Cardiac muscle cell (in vitro differentiated cells and primary cell): ENCODE results near the gene ZNF132. TPM values are rescaled to one million over a fixed set of nuclear protein-coding genes. Genes with fewer than 3 reads are reported as not detected.
"Not testable (repeated sequence)": the region's sequence is repeated elsewhere in the genome, so short reads cannot be mapped to it uniquely, and the experiment has no call there.

ENCODE experiments used
- DNase-seq, 2 donors: peaks; one replicate each; pipeline versions ENCODE4 v3.0.0 to v3.0.0-alpha.2; 2010 to 2017; ENCODE audit warnings: low read depth in 1 of 2, low spot score in 1 of 2
- H3K27ac ChIP-seq: fragments of 200-600 bp; sonication (generic); 2 replicates; pipeline ENCODE4 v1.5.1; 2016
- H3K27me3 ChIP-seq: fragments of 200-600 bp; sonication (generic); 2 replicates; pipeline ENCODE4 v1.6.0; 2016; ENCODE audit warnings: control low read depth
- H3K36me3 ChIP-seq: fragments of 200-600 bp; sonication (generic); 2 replicates; pipeline ENCODE4 v1.5.1; 2016; ENCODE audit warnings: control low read depth
- H3K4me1 ChIP-seq: fragments of 200-600 bp; sonication (generic); 2 replicates; pipeline ENCODE4 v1.8.1; 2017; ENCODE audit warnings: low read depth, mild to moderate bottlenecking, mixed run types
- H3K4me3 ChIP-seq: fragments of 200-600 bp; sonication (generic); 2 replicates; pipeline ENCODE4 v1.5.1; 2016; ENCODE audit warnings: mild to moderate bottlenecking
- H3K9me3 ChIP-seq: fragments of 200-600 bp; sonication (generic); 2 replicates; pipeline ENCODE4 v1.5.1; 2017; ENCODE audit warnings: low read depth, mild to moderate bottlenecking, control low read depth
- polyA plus RNA-seq: library from polyadenylated mRNA; unstranded; fragments of >200 nt; fragmentation: Nextera tagmentation; extraction: Ambion mirVana; gene quantifications from 2 replicates; pipeline ENCODE4 v1.2.1, GENCODE V29; 2016
- total RNA-seq: library from RNA; depleted of rRNA; stranded (reverse); fragments of >200 nt; gene quantifications from 2 replicates; pipeline ENCODE4 v1.2.3, GENCODE V29; 2016
- TF ChIP-seq, protein P1 (sequence below): IDR thresholded peaks from 2 replicates; pipeline ENCODE4 v1.5.1; 2012; ENCODE audit warnings: low read depth, mild to moderate bottlenecking, low read length

ZNF132 gene
- total and polyA plus RNA-seq, 2 experiments from 2014 or later = 1.4 TPM; not detected in 1

DNA sequence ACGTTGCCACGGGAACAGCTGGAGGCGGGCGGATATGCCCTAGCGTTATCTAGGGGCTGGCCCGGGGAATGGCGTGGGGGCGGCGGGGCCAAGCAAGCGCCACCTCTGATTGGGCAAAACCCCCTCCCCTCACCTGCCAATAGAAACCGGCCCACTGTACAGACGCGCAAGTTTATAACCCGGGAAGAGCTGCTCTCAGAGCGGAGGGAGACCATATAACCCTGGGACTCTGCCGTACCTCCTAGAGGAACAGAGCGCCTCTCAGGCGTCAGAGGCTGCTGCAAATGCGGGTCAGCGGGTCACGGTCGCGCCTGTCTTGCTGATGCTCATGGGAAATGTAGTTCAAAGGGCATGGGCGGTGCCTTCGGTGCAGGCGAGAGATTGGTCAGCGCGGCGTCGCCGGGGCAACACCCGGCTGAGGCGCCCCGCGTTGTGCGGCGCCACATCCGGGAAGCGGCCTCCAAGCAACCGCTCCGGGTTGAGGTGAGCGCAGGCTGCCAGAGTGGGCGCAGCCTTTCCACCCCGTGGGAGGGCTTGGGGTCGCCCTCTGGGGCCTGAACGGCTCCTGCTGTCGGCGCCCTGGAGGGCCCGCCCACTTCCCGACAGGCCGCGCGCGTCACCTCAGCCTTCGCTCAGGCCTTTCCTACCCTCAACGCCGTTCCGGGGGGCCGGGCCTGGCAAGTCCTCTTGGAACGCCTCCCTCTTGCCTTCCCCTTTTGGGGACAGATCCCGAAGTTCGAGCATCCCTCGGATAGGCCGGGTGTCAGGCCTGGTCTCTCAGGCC, 36.0 kb upstream of the ZNF132 start, which contains the start of gene ZNF446:
TSS of gene ZNF446 (plus strand) at position 639 of the 784 bp plus-strand sequence. CDS start 867 bp downstream, outside the sequence.
- peak within 1 kb of the TSS; percentile 89 for H3K27ac ChIP-seq
- H3K9me3 ChIP-seq = no peaks in the 10 kb centered on the region
- no peaks in the 10 kb centered on the region for H3K27me3 ChIP-seq
- TF ChIP-seq, protein P1, sequence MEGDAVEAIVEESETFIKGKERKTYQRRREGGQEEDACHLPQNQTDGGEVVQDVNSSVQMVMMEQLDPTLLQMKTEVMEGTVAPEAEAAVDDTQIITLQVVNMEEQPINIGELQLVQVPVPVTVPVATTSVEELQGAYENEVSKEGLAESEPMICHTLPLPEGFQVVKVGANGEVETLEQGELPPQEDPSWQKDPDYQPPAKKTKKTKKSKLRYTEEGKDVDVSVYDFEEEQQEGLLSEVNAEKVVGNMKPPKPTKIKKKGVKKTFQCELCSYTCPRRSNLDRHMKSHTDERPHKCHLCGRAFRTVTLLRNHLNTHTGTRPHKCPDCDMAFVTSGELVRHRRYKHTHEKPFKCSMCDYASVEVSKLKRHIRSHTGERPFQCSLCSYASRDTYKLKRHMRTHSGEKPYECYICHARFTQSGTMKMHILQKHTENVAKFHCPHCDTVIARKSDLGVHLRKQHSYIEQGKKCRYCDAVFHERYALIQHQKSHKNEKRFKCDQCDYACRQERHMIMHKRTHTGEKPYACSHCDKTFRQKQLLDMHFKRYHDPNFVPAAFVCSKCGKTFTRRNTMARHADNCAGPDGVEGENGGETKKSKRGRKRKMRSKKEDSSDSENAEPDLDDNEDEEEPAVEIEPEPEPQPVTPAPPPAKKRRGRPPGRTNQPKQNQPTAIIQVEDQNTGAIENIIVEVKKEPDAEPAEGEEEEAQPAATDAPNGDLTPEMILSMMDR = no peak
- peaks cover 10% of the 10 kb centered on the region for H3K4me1 ChIP-seq
- peaks cover 17% of the 10 kb centered on the region for H3K36me3 ChIP-seq
- peak within 1 kb of the TSS; percentile 66 for H3K4me3 ChIP-seq
- DNase-seq = peak; percentile 97 to 99

DNA sequence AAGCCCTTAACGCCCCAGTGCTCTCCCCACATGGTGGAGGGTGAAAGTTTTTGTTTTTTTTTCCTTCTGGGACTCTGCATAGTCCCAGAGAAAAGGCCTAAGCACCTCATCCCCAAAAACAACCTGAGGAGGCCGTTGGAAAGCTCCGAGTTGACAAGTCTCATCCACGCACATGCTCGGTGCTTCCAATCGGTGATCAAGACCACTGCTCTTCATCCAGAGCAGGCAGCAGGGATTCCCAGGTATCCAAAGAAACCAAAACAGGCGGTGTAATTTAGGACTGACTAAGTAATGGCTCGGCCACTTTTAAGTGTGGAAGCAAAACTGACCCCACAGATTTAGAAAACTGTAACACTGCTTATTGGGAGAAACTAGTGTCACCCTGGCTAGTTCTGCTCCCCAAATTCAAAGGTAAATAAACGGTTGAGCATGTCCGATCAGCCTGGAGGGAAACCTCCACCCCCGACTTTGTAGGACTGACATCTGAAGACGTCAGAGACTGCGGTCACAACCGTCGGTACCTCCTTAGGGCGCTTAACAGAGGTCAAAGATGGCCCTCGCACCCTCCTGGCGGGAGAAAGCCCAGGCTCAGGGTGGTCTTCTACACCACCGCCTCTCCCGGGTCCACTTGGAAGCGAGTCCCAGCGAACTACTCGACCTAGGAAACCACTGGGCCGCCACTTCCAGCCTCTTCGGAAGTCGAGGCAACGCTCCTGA, 35.2 kb upstream of the ZNF132 start:
- DNase-seq = no peak

DNA sequence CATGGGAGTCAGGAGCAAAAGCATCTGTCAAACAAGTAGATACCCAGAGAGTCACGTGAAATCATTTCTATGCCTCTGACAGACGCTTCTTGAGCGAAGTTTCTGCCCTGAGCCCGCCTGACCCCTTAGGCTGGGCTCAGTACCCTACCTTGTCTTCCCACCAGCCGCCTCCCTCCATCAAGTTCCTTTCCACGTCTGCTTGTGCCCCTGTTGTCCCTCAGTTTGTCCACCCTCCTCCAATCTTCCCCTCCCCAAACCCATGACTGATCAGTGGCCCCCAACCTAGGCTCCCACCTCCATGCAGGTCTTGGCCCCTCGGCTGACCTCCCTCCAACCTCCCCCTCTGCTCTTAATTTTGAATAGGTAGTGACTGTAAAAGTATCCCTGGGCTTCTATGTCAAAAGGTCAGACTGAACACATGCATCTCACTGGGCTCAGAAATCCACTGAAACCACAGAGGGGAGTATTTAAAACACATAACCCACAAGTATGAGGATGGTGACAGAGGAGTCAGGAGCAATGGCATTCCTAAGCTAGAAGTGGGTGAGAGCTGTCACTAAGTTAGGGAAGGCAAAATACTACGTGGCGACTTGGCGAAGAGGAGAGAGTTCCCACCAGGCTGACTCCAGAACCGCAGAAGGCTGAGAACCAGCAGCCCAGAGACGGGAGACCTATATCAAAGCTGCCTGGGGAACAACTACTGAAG, 34.5 kb upstream of the ZNF132 start:
- Histone ChIP-seq H3K27ac (peak overlapping the region; percentile 89), H3K4me1 (peaks cover 10% of the 10 kb centered on the region), H3K9me3 (no peaks in the 10 kb centered on the region), H3K4me3 (no peak overlapping the region), H3K27me3 (no peaks in the 10 kb centered on the region), H3K36me3 (peaks cover 12% of the 10 kb centered on the region)
- TF ChIP-seq, protein P1 = no peak
- peak in 1 of 2 donors; percentile 39 for DNase-seq

More for the DNA sequence above, 35.2 kb upstream of the ZNF132 start:
- Histone ChIP-seq H3K4me1 (peaks cover 10% of the 10 kb centered on the region), H3K4me3 (peak overlapping the region; percentile 66), H3K9me3 (no peaks in the 10 kb centered on the region), H3K27me3 (no peaks in the 10 kb centered on the region), H3K27ac (peak overlapping the region; percentile 89), H3K36me3 (peaks cover 12% of the 10 kb centered on the region)
- TF ChIP-seq, protein P1 = no peak

DNA sequence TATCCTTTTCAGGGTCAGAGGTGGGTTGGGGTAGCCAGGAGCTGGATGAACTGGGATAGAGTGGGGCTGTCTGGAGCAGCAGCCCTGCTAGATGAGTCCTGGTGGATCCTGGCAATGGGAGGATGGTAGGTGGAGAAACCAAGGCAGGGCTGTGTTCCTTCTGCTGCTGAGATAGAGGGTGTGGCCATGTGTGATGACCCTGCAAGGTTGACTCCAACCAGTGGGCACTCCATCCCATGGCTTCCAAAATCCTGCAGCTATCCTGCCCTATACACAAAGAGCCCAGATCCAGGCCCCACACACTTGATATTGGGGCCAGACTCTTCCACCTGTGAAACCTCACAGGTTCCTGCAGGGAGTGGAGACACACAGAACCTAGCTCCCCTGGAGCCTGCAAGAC, 33.8 kb upstream of the ZNF132 start:
- no peak overlapping the region for H3K4me3 ChIP-seq
- H3K36me3 ChIP-seq = peaks cover 12% of the 10 kb centered on the region
- no peaks in the 10 kb centered on the region for H3K9me3 ChIP-seq
- no peak overlapping the region for H3K27ac ChIP-seq
- no peak for DNase-seq
- no peaks in the 10 kb centered on the region for H3K27me3 ChIP-seq
- peaks cover 10% of the 10 kb centered on the region for H3K4me1 ChIP-seq
- TF ChIP-seq, protein P1 = no peak

DNA sequence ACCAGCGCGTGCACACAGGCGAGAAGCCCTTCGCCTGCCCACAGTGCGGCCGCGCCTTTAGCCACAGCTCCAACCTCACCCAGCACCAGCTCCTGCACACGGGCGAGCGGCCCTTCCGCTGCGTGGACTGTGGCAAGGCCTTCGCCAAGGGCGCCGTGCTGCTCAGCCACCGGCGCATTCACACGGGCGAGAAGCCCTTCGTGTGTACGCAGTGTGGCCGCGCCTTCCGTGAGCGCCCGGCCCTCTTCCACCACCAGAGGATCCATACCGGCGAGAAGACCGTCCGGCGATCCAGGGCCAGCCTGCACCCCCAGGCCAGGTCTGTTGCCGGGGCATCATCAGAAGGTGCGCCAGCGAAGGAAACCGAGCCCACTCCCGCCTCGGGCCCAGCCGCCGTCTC, 31.8 kb upstream of the ZNF132 start:
- TF ChIP-seq, protein P1 = no peak
- Histone ChIP-seq H3K27me3 (no peaks in the 10 kb centered on the region), H3K36me3 (peaks cover 12% of the 10 kb centered on the region), H3K9me3 (no peaks in the 10 kb centered on the region), H3K27ac (no peak overlapping the region), H3K4me3 (no peak overlapping the region), H3K4me1 (peaks cover 3% of the 10 kb centered on the region)
- no peak for DNase-seq

DNA sequence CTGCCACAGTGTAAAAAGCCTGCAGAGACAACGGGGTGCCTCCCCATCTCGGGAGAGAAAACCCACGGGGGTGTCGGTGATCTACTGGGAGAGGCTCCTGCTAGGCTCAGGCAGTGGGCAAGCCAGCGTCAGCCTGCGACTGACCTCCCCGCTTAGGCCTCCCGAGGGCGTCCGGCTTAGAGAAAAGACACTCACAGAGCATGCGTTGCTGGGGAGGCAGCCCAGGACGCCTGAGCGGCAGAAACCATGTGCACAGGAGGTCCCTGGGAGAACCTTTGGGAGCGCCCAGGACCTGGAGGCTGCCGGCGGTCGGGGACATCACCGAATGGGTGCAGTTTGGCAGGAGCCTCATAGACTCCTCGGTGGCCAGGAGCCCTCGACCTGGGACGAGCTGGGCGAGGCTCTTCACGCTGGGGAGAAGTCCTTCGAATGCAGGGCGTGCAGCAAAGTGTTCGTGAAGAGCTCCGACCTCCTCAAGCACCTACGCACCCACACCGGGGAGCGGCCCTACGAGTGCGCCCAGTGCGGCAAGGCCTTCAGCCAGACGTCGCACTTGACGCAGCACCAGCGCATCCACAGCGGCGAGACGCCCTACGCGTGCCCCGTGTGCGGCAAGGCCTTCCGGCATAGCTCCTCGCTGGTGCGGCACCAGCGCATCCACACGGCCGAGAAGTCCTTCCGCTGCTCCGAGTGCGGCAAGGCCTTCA, 31.0 kb upstream of the ZNF132 start:
- not testable (repeated sequence) for DNase-seq, H3K27me3 ChIP-seq, H3K9me3 ChIP-seq, H3K4me1 ChIP-seq, H3K27ac ChIP-seq, H3K4me3 ChIP-seq
- peaks cover 12% of the 10 kb centered on the region for H3K36me3 ChIP-seq
